Right kidney (tissue), 1 donor: ENCODE measurements around the gene ATP2B3.

Experiments
- DNase-seq: peaks from one replicate; pipeline ENCODE4 v3.0.0-alpha.2; 2016

The ATP2B3 gene

GRCh38 chrX:153620576-153620975 lies 103.1 kb downstream of the ATP2B3 start:
- DNase-seq: no peak

- DNase-seq: no peak
Observed at GRCh38 chrX:153621949-153622598, 104.6 kb downstream of the ATP2B3 start.

GRCh38 chrX:153622661-153623309 lies 105.3 kb downstream of the ATP2B3 start:
- DNase-seq: no peak

GRCh38 chrX:153623310-153624029 lies 106.0 kb downstream of the ATP2B3 start:
- peak; percentile 26 for DNase-seq

- no peak for DNase-seq
Observed at GRCh38 chrX:153624196-153625091, 107.0 kb downstream of the ATP2B3 start.

- no peak for DNase-seq
Observed at GRCh38 chrX:153625271-153626024, 108.0 kb downstream of the ATP2B3 start.

- no peak for DNase-seq
Observed at GRCh38 chrX:153626025-153626633, 108.7 kb downstream of the ATP2B3 start.

- DNase-seq: no peak
Observed at GRCh38 chrX:153626863-153627674, 109.6 kb downstream of the ATP2B3 start.

GRCh38 chrX:153627675-153628111 lies 110.3 kb downstream of the ATP2B3 start:
- no peak for DNase-seq

GRCh38 chrX:153628129-153628528 lies 110.7 kb downstream of the ATP2B3 start:
- no peak for DNase-seq

GRCh38 chrX:153628665-153629064 lies 111.2 kb downstream of the ATP2B3 start:
- no peak for DNase-seq

GRCh38 chrX:153631346-153631745 lies 113.9 kb downstream of the ATP2B3 start:
- no peak for DNase-seq

- no peak for DNase-seq
Observed at GRCh38 chrX:153631907-153632594, 114.6 kb downstream of the ATP2B3 start.
